Measurements from ENCODE around the gene ZSCAN10.

Gene ZSCAN10

DNA sequence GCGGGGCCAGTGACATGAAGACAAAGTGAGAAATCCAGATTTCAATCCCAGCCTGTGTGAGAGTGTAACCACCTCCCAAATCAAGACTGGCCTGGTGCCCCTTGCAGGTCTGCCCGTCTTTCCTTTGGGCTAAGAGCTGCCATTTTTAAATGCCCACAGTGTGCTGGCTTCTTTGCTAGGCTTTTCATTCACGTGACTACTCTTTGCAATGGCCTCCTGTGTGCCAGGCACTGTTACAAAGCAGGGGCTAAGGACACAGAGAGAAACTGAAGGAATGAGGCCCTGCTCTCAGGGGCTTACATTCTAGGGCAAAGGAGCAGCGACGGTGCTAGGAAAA is 269 bp upstream of the ZSCAN10 start:
- H3K4me3 ChIP-seq (ENCODE audit: control insufficient read depth, low read depth, low read length): no peak overlapping the region
- no peak for TF ChIP-seq CTCF (conservative IDR thresholded peaks at IDR 0.05; ENCODE audit: control insufficient read depth, insufficient read depth, low read depth, low read length)
- no peak for DNase-seq (ENCODE audit: low read depth)

- TF ChIP-seq CTCF (conservative IDR thresholded peaks at IDR 0.05; ENCODE audit: control insufficient read depth, insufficient read depth, low read depth, low read length): no peak
- no peak overlapping the region for H3K4me3 ChIP-seq (ENCODE audit: control insufficient read depth, low read depth, low read length)
- no peak for DNase-seq (ENCODE audit: low read depth)
These were observed 1.8 kb downstream of the ZSCAN10 start for GRCh38 chr16:3097266-3097665.

GRCh38 chr16:3096362-3096761 is 2.7 kb downstream of the ZSCAN10 start:
- DNase-seq (ENCODE audit: low read depth): no peak
- no peak for TF ChIP-seq CTCF (conservative IDR thresholded peaks at IDR 0.05; ENCODE audit: control insufficient read depth, insufficient read depth, low read depth, low read length)
- no peak overlapping the region for H3K4me3 ChIP-seq (ENCODE audit: control insufficient read depth, low read depth, low read length)

DNA sequence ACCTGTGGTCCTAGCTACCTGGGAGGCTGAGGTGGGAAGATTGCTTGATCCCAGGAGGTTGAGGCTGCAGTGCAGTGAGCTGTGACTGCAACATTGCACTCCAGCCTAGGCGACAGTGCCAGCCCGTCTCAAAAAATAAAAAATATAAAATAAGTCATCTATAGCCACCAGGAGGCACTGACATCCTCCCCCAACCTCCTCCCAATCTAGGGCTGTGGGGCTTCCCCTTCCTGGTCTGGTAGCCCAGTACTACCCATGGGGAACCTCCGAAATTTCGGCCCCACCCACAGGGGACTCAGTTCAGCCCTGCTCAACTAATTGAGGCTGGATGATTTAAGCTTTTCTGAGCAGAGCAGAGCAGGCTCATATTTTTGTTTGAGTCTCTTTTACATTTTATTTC is 3.2 kb downstream of the ZSCAN10 start:
- H3K4me3 ChIP-seq (ENCODE audit: control insufficient read depth, low read depth, low read length): no peak overlapping the region
- DNase-seq (ENCODE audit: low read depth): peak; percentile 24
- TF ChIP-seq CTCF (conservative IDR thresholded peaks at IDR 0.05; ENCODE audit: control insufficient read depth, insufficient read depth, low read depth, low read length): peak; percentile 28

DNA sequence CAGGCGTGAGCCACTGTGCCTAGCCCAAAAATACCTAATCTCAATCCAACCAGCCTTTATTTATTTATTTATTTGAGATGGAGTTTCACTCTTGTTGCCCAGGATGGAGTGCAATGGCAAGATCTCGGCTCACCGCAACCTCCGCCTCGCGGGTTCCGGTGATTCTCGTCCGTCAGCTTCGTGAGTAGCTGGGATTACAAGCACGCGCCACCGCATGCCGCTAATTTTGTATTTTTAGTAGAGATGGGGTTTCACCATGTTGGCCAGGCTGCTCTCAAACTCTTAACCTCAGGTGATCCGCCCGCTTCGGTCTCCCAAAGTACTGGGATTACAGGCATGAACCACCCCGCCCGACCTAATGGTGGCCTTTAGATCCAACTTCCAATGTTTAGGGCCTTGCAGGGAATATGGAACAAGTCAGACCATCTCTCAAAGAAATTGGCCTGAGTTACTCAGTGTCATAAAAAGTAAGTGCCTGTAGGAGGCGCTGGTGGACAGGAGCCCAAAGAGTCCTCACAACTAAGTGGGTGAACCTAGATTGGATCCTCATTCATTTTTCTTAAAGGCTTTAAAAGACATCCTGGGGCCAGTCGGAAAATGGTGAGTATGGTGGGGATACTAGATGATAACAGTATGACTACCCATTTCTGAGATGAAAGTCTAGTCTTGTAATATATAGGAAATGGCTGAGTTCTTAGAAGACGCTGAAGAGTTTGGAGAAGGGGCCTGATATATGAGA is 4.6 kb downstream of the ZSCAN10 start:
- DNase-seq (ENCODE audit: low read depth): peak; percentile 53
- H3K4me3 ChIP-seq (ENCODE audit: control insufficient read depth, low read depth, low read length): no peak overlapping the region
- peak; percentile 66 for TF ChIP-seq CTCF (conservative IDR thresholded peaks at IDR 0.05; ENCODE audit: control insufficient read depth, insufficient read depth, low read depth, low read length)

GRCh38 chr16:3092501-3092941 is 6.6 kb downstream of the ZSCAN10 start:
- TF ChIP-seq CTCF (conservative IDR thresholded peaks at IDR 0.05; ENCODE audit: control insufficient read depth, insufficient read depth, low read depth, low read length): no peak
- no peak overlapping the region for H3K4me3 ChIP-seq (ENCODE audit: control insufficient read depth, low read depth, low read length)
- no peak for DNase-seq (ENCODE audit: low read depth)

DNA sequence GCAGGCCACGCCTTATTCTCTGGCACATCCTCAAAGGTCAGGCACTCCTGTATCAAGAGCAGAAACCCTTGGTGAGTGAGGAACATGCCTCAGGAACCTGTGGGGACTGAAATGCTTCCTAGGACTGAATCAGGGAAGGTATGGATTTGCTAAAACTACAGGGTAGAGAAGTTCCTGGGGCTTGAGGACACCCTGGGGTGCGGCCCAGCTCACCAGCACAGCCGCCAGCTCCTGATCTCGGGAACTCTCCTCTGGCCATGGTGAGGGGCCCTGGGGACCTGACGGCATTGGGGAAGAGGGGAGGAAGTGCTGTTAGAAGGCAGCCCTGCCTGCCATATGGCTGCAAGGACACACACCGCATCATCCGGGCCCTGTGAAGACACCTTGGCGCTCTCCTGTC is 7.5 kb downstream of the ZSCAN10 start:
- no peak for TF ChIP-seq CTCF (conservative IDR thresholded peaks at IDR 0.05; ENCODE audit: control insufficient read depth, insufficient read depth, low read depth, low read length)
- DNase-seq (ENCODE audit: low read depth): no peak
- no peak overlapping the region for H3K4me3 ChIP-seq (ENCODE audit: control insufficient read depth, low read depth, low read length)
